ENCODE results near the gene TMEM242.

- TF ChIP-seq CTCF (IDR thresholded peaks at IDR 0.05 in 8 of 11, conservative IDR thresholded peaks at IDR 0.05 in 3 of 11) (no peak), POLR2A (IDR thresholded peaks at IDR 0.05) (peak in 1 of 3 donors; percentile 13), POLR2AphosphoS5 (IDR thresholded peaks at IDR 0.05) (peak; percentile 32 to 71 (median 57))
These were observed 49.4 kb downstream of the TMEM242 start for GRCh38 chr6:157273756-157274470.

Data from spleen (tissue), 7 donors.